Measurements from ENCODE around the gene SMARCA4.

SMARCA4 gene

GRCh38 chr19:11017275-11018035 lies 56.6 kb downstream of the SMARCA4 start:
- DNase-seq, result no peak

GRCh38 chr19:11018179-11018578 lies 57.3 kb downstream of the SMARCA4 start:
- DNase-seq, result no peak

DNA sequence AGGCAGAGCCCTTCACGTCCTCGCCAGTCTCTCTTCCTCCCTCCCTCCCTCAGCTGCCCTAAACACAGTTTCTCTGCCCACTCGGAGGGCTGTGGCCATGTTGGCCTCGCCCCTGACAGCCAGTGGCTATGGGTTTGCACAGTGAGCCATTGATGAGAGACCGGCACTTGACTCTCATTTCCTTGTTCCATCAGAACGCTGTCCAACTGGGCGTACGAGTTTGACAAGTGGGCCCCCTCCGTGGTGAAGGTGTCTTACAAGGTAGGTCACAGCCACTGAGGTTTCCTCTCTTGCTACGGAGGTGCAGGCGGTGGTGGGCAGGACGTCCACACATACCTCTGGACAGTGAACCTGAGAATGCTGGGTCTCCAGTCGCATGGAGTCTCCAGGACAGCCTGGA lies 57.9 kb downstream of the SMARCA4 start:
- DNase-seq, result no peak

GRCh38 chr19:11019262-11019661 lies 58.4 kb downstream of the SMARCA4 start:
- DNase-seq, result no peak

DNA sequence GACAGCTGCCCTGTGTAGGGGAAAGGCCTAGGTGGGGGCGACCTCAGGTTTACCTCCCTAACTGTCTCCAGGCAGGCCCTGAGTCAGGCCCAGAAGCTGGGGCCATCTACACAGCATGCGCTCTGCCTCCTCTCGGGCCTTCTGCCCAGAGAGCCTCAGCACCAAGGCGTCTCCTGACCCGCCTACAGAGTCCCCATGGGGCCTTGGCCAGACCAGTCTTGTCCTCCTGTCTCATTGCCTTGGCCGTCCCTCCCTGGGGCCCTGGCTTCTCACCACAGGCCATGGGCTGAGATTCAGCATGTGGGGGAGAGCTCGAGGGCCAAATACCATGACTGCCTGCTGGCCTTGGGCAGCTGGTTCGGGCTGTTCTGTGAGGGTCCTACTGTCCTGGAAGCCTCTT lies 59.0 kb downstream of the SMARCA4 start:
- DNase-seq, result no peak

DNA sequence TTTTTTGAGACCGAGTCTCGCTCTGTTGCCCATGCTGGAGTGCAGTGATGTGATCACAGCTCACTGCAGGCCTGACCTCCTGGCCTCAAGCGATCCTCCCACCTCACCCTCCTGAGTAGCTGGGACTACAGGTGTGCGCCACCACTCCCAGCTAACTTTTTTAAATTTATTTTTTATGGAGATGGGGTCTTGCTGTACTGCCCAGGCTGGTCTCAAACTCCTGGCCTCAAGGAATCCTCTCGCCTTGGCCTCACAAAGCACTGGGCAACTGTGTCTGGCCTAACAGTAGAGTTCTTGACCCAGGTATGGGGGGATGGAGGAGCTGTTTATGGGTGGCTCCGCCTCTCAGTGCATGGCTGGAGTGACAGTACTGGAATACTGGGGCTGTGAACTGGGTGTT lies 59.6 kb downstream of the SMARCA4 start:
- DNase-seq, result no peak

DNA sequence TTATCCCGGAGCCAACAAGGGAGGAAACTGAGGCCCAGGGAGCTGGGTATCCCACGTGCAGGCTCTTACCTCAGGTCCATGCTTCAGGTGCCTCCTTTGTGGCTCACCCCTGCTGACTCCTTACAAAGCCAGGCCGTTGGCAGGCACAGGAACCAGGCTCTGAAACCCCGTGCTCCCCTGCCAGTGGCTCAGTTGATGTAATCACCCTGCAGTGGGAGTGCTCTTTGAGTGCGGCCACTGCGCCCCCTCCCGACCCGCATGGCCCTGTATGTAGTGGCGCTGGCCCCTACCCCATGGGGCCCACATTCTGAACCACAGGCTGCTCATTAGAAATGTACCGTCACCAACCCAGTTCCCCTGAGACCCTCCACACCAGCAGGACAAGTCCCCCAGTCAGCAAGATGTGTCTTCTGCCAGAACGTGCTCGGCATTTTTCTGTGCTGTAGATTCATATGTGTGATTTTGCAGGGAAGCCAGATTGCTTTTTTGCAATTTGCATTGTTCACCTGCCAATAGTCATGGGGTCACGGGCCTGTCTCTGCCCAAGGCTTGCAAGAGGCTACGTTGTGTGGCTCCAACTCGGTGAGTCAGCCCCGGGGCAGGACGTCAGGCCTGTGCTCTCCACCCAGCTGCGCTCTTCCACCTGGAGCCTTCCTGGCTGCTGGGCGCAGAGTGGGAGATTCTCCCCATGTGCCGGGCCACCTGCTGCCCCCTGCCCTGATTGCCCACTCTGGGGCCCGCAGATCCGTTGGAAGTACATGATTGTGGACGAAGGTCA lies 60.3 kb downstream of the SMARCA4 start:
- no peak for DNase-seq

- no peak for DNase-seq
Measured at GRCh38 chr19:11021760-11022144, 60.9 kb downstream of the SMARCA4 start.

GRCh38 chr19:11023016-11023415 lies 62.2 kb downstream of the SMARCA4 start:
- no peak for DNase-seq

DNA sequence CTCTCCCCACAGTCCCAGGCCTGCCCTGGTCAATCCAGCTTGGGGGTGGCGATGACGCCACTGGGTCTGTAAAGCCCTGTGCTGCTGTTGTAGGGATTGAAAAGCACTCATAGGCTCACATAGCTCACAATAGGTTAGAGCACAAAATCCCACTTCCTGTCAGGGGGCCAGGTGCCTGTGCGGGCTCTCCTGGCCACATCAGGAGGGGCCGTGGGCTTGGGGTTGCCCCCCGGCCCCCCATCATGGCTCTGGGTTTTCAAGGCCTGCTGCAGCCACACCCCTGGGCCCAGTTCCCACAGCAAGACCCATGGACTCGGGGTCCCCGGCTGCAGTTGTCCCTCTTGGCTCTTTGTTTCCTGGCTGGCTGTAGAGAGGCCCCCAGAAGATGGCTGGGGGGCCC lies 62.9 kb downstream of the SMARCA4 start:
- no peak for DNase-seq

- DNase-seq, result no peak
Measured at GRCh38 chr19:11024259-11024658, 63.4 kb downstream of the SMARCA4 start.

DNA sequence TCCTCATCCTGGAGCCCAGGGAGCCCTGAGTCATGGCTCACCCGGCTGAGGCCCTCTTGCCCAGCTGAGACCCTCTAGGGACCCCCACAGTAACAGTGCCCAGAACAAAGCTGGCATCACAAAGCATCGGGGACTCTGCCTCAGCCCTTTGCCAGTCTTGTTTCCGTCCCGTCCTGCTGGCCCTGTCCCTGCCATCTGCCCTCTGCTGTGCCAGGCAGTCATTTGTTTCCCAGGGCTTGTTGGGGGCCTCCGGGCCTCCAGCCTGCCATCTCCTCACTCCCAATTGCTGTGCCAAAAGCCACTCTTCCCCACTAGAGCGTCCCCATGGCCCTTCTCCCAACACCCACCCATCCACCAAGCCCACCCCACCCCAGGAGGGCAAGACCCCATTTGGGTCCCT lies 64.2 kb downstream of the SMARCA4 start:
- DNase-seq, result no peak

DNA sequence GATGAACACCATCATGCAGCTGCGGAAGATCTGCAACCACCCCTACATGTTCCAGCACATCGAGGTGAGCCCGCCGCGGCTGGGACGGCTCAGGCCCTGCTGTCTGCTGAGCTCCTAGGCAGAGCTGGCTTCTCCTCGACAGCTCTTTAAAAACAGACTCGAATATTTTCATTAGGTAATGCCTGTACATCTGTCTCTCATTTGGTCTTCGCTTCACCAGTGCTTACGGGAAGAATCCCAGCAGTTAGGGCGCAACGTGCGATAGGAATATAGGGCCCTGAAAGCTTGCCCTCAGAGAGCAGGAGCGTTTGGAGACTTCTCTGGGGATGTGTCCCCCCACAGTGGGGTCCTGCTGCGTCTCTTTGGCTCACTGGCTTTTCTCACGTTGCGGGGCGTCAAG lies 64.6 kb downstream of the SMARCA4 start:
- no peak for DNase-seq

GRCh38 chr19:11025997-11026396 lies 65.2 kb downstream of the SMARCA4 start:
- DNase-seq, result no peak

GRCh38 chr19:11027381-11027780 lies 66.6 kb downstream of the SMARCA4 start:
- DNase-seq, result no peak

DNA sequence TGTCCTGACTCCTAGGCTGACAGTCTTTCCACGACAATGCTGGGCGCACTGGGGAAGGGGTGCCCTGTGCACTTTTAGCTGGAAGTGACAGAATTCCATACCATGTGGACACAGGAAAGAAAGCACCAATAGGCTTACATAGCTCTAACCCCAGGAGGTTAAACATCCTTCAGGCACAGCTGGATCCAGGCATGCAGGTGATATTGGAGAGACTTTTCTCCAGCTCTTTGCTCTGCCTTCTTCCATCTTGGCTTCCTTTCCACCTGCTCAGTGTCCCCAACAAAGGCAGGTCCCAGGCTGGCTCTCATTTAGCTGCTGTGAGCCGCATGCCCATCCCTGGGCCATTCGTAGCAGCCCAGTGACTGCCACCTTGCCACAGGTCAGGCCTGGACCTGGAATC lies 67.3 kb downstream of the SMARCA4 start:
- DNase-seq, result no peak

DNA sequence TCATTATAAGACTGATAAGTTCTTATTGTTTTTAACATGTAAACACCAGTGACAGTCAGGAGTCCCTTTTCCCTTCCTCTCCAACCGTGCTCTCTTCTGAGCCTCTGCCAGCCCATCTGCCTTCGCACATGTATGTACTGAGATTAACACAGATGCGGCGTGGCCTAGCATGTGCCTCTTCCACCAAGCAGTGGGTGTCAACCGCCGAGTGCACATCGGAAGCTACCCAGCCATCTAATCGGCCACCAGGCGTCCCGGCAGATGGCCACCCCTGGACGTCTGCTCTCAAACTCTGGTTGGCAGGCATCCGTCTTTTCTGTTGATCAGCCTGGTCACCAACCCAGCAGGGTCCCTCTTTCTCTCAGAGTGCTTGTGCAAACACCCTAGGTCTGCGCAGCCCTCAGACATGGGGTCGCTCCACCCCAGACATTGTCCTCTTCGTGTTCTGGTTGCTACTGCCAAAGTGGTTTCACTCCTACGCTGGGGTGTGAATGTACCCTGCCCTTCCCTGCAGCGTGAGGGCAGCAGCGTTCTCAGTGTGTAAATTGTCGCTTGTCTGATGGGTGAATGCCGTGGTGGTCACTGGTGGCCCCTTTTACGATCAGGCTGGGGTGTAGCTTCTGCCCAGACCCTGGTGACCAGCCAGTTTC lies 70.7 kb downstream of the SMARCA4 start:
- no peak for DNase-seq

DNA sequence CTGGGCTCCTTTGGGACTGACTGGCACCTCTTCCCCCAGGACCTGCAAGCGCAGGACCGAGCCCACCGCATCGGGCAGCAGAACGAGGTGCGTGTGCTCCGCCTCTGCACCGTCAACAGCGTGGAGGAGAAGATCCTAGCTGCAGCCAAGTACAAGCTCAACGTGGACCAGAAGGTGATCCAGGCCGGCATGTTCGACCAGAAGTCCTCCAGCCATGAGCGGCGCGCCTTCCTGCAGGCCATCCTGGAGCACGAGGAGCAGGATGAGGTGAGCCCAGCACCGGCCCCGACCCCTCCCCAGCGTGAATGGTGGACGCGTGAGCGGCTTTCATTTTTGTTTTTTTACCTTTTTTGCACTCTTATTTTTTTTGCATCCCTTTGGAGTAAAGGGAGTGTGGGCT lies 72.4 kb downstream of the SMARCA4 start:
- DNase-seq, result no peak

- DNase-seq, result no peak
Measured at GRCh38 chr19:11033763-11034162, 72.9 kb downstream of the SMARCA4 start.

GRCh38 chr19:11034449-11035213 lies 73.8 kb downstream of the SMARCA4 start:
- no peak for DNase-seq

DNA sequence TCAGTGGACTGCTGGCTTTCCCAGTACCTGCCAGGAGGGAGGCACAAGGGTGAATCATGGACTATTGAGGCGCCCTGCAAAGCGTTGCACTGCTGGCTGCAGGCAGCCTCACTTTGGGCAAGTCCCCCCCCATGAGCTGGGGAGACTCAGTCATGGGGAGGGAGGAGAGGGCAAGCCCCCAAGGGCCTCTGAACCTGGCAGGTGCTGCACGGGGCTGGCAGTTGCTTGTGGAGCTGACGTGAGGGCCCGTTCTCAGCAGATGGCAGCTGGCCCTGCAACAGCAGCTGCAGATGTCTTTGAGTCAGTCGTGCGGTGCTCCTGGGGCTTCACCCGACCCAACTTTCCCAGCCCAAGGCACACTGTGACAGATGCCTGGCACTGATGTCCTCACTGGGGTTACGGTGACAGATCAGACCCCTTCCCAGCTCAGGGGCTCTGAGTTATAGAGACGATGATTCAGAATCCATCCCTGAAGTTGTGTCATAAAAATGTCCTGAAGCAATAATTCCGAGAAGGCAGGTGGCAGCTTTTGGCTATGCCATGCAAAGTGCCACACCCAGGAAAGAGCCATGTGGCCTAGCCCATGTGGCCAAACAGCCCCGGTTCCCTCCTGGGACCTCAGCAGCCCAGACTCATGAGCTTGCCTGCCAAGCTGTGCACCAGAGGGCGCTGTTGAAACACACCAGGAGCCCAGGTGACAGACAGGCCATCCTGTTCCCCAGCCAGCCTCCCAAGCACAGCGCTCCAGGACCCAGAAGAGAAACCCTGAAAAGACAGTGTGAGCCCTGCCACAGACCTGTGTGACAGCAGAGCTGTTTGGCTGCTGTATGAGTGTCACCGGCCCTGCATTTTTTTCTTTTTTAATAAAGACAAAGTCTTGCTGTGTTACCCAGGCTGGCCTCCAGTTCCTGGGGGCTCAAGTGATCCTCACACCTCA lies 74.9 kb downstream of the SMARCA4 start:
- peak; percentile 81 for DNase-seq

GRCh38 chr19:11038511-11038910 lies 77.7 kb downstream of the SMARCA4 start:
- DNase-seq, result no peak

All from effector CD4-positive, alpha-beta T cell (primary cell).